Measurements from ENCODE around the gene PRKAB1.

GRCh38 chr12:119676022-119676421 is 8.1 kb downstream of the PRKAB1 start:
- TF ChIP-seq, protein P1, sequence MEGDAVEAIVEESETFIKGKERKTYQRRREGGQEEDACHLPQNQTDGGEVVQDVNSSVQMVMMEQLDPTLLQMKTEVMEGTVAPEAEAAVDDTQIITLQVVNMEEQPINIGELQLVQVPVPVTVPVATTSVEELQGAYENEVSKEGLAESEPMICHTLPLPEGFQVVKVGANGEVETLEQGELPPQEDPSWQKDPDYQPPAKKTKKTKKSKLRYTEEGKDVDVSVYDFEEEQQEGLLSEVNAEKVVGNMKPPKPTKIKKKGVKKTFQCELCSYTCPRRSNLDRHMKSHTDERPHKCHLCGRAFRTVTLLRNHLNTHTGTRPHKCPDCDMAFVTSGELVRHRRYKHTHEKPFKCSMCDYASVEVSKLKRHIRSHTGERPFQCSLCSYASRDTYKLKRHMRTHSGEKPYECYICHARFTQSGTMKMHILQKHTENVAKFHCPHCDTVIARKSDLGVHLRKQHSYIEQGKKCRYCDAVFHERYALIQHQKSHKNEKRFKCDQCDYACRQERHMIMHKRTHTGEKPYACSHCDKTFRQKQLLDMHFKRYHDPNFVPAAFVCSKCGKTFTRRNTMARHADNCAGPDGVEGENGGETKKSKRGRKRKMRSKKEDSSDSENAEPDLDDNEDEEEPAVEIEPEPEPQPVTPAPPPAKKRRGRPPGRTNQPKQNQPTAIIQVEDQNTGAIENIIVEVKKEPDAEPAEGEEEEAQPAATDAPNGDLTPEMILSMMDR (IDR thresholded peaks at IDR 0.05) = no peak
- TF ChIP-seq POLR2AphosphoS5 (IDR thresholded peaks at IDR 0.05; ENCODE audit: insufficient read depth in 1 of 2, low read depth in 1 of 2) = no peak

Measured in vagina (tissue), 2 donors.